H9 (cell line): ENCODE measurements around the gene RSAD2. TPM values are rescaled to one million over a fixed set of nuclear protein-coding genes. Genes with fewer than 3 reads are reported as not detected.
A peak's percentile ranks its signal among the peaks of the same experiment; 100 is the strongest.

Source experiments
- DNase-seq: peaks from one replicate; pipeline ENCODE4 v3.0.0-alpha.2; 2017
- H2AFZ ChIP-seq: one replicate; pipeline ENCODE4 v1.6.1; 2013; ENCODE audit warnings: mild to moderate bottlenecking, low read length, control low read depth, moderate library complexity
- H2AK5ac ChIP-seq: 2 replicates; pipeline ENCODE4 v1.6.1; 2013; ENCODE audit warnings: low read length, control low read depth, mixed read lengths; ENCODE audit not compliant: insufficient read length
- H2BK120ac ChIP-seq: one replicate; pipeline ENCODE4 v1.6.1; 2013; ENCODE audit warnings: low read depth, mild to moderate bottlenecking, low read length, control low read depth, inconsistent platforms; ENCODE audit not compliant: poor library complexity, severe bottlenecking
- H2BK12ac ChIP-seq: 2 replicates; pipeline ENCODE4 v1.6.1; 2013; ENCODE audit warnings: low read length, control low read depth, mixed read lengths, low read depth; ENCODE audit not compliant: insufficient read length
- H2BK15ac ChIP-seq: 2 replicates; pipeline ENCODE4 v1.6.1; 2013; ENCODE audit warnings: low read depth, low read length, control low read depth
- H2BK20ac ChIP-seq: one replicate; pipeline ENCODE4 v1.6.1; 2013; ENCODE audit warnings: low read depth, mild to moderate bottlenecking, low read length, control low read depth, inconsistent platforms; ENCODE audit not compliant: poor library complexity, severe bottlenecking
- H2BK5ac ChIP-seq: 2 replicates; pipeline ENCODE4 v1.6.1; 2013; ENCODE audit warnings: low read length, control low read depth, mixed read lengths; ENCODE audit not compliant: insufficient read length
- H3K14ac ChIP-seq: 2 replicates; pipeline ENCODE4 v1.6.1; 2013; ENCODE audit warnings: low read length, control low read depth; ENCODE audit not compliant: insufficient read depth
- H3K18ac ChIP-seq: 2 replicates; pipeline ENCODE4 v1.6.1; 2013; ENCODE audit warnings: low read depth, mild to moderate bottlenecking, mixed read lengths, low read length, control low read depth; ENCODE audit not compliant: insufficient read length
- H3K23ac ChIP-seq: 2 replicates; pipeline ENCODE4 v1.6.1; 2013; ENCODE audit warnings: low read length, control low read depth, mixed read lengths, low read depth; ENCODE audit not compliant: insufficient read length
- H3K23me2 ChIP-seq: 2 replicates; pipeline ENCODE4 v1.6.1; 2013; ENCODE audit warnings: low read depth, mild to moderate bottlenecking, mixed read lengths, low read length, control low read depth; ENCODE audit not compliant: insufficient read length, poor library complexity, severe bottlenecking
- H3K27ac ChIP-seq: 2 replicates; pipeline ENCODE4 v1.5.1; 2013; ENCODE audit warnings: low read length, control low read depth, mixed read lengths, low read depth; ENCODE audit not compliant: insufficient read length
- H3K27me3 ChIP-seq: 2 replicates; pipeline ENCODE4 v1.6.1; 2013; ENCODE audit warnings: low read length, control low read depth, inconsistent platforms; ENCODE audit not compliant: insufficient read depth
- H3K4ac ChIP-seq: 2 replicates; pipeline ENCODE4 v1.6.1; 2013; ENCODE audit warnings: low read depth, mild to moderate bottlenecking, control low read depth, inconsistent platforms, low read length, moderate library complexity
- H3K4me1 ChIP-seq: 2 replicates; pipeline ENCODE4 v1.6.1; 2013; ENCODE audit warnings: low read length, control low read depth, inconsistent platforms; ENCODE audit not compliant: insufficient read depth
- H3K4me2 ChIP-seq: 2 replicates; pipeline ENCODE4 v1.6.1; 2013; ENCODE audit warnings: low read length, control low read depth, mixed read lengths; ENCODE audit not compliant: insufficient read length, insufficient read depth
- H3K56ac ChIP-seq: 2 replicates; pipeline ENCODE4 v1.6.1; 2013; ENCODE audit warnings: low read depth, mild to moderate bottlenecking, mixed read lengths, low read length, control low read depth; ENCODE audit not compliant: insufficient read length
- H3K79me1 ChIP-seq: 2 replicates; pipeline ENCODE4 v1.6.1; 2013; ENCODE audit warnings: low read depth, mild to moderate bottlenecking, moderate library complexity, low read length, control low read depth, inconsistent platforms; ENCODE audit not compliant: insufficient read depth, poor library complexity, severe bottlenecking
- H3K79me2 ChIP-seq: 2 replicates; pipeline ENCODE4 v1.6.1; 2013; ENCODE audit warnings: low read length, control low read depth, inconsistent platforms; ENCODE audit not compliant: insufficient read depth
- H3K9ac ChIP-seq: 2 replicates; pipeline ENCODE4 v1.6.1; 2013; ENCODE audit warnings: low read length, control low read depth, mixed read lengths; ENCODE audit not compliant: insufficient read length; ENCODE audit errors: extremely low read depth
- H3K9me3 ChIP-seq: one replicate; pipeline ENCODE4 v1.6.1; 2013; ENCODE audit warnings: low read depth, low read length, inconsistent platforms; ENCODE audit not compliant: control insufficient read depth
- H3T11ph ChIP-seq: one replicate; pipeline ENCODE4 v1.6.1; 2013; ENCODE audit warnings: mild to moderate bottlenecking, low read length, control low read depth, inconsistent platforms
- H4K20me1 ChIP-seq: one replicate; pipeline ENCODE4 v1.6.1; 2013; ENCODE audit not compliant: control insufficient read depth, insufficient read length, insufficient read depth
- H4K5ac ChIP-seq: 2 replicates; pipeline ENCODE4 v1.6.1; 2013; ENCODE audit warnings: low read depth, mild to moderate bottlenecking, mixed read lengths, low read length, control low read depth; ENCODE audit not compliant: insufficient read length
- H4K8ac ChIP-seq: replicated peaks from 2 replicates; pipeline ENCODE4 v1.6.1; 2013; ENCODE audit warnings: low read length, control low read depth, mixed read lengths, low read depth; ENCODE audit not compliant: insufficient read length
- H4K91ac ChIP-seq: 2 replicates; pipeline ENCODE4 v1.6.1; 2013; ENCODE audit warnings: low read depth, mild to moderate bottlenecking, moderate library complexity, mixed read lengths, low read length, control low read depth; ENCODE audit not compliant: insufficient read length
- H3K27ac Mint-ChIP-seq, 3 experiments: 2 replicates in 2 of 3; 3 replicates in 1 of 3; pipeline ENCODE4 v1.8.0; 2020 to 2021; ENCODE audit warnings: mixed read lengths in 3 of 3, mild to moderate bottlenecking in 1 of 3, moderate library complexity in 1 of 3
- H3K27me3 Mint-ChIP-seq: 2 replicates; pipeline ENCODE4 v1.8.0; 2021; ENCODE audit warnings: low read depth, mild to moderate bottlenecking, moderate library complexity, mixed read lengths
- H3K36me3 Mint-ChIP-seq, 3 experiments: 2 replicates in 2 of 3; 3 replicates in 1 of 3; pipeline ENCODE4 v1.8.0; 2020 to 2021; ENCODE audit warnings: low read depth in 3 of 3, mixed read lengths in 3 of 3; ENCODE audit not compliant: insufficient read depth in 1 of 3
- H3K4me1 Mint-ChIP-seq, 2 experiments: 2 replicates each; pipeline ENCODE4 v1.8.0; 2020; ENCODE audit warnings: mixed read lengths in 2 of 2
- H3K4me3 Mint-ChIP-seq, 2 experiments: 2 replicates in 1 of 2; 3 replicates in 1 of 2; pipeline ENCODE4 v1.8.0; 2020 to 2021; ENCODE audit warnings: mild to moderate bottlenecking in 2 of 2, mixed read lengths in 2 of 2, moderate library complexity in 1 of 2
- H3K9me3 Mint-ChIP-seq, 2 experiments: 2 replicates in 1 of 2; 3 replicates in 1 of 2; pipeline ENCODE4 v1.8.0; 2020; ENCODE audit warnings: mild to moderate bottlenecking in 2 of 2, mixed read lengths in 2 of 2, moderate library complexity in 1 of 2
- CTCF ChIP-seq: fragments of 200-600 bp; sonication (generic); conservative IDR thresholded peaks from 3 replicates; pipeline ENCODE4 v1.8.0; 2021; ENCODE audit warnings: antibody characterized with exemption, mild to moderate bottlenecking
- whole genome bisulfite sequencing: extraction: QIAGEN DNeasy Blood & Tissue Kit; methylation state at CpG from one replicate; pipeline ENCODE4 v1.1.7; 2013; ENCODE audit warnings: missing lambda C conversion rate, low lambda C conversion rate, mixed read lengths; ENCODE audit not compliant: insufficient read length; ENCODE audit errors: extremely low coverage; 5-methylcytosine and 5-hydroxymethylcytosine counted together
- total RNA-seq: library from RNA; stranded (reverse); gene quantifications from 2 replicates; pipeline ENCODE4 v1.2.1, GENCODE V29; 2021

Gene RSAD2
- total RNA-seq, 1 experiment from 2014 or later: not detected

- Histone ChIP-seq H3K79me1 (no peaks in the 10 kb centered on the region), H3T11ph (no peak overlapping the region), H3K14ac (no peak overlapping the region; the same call in 1 of the 2 replicates), H4K91ac (no peak overlapping the region), H3K23ac (no peak overlapping the region), H2BK120ac (no peak overlapping the region), H3K4me2 (peak overlapping the region; percentile 95), H3K27ac (no peak overlapping the region), H3K9ac (no peak overlapping the region), H3K27me3 (peaks cover 9% of the 10 kb centered on the region), H3K56ac (no peak overlapping the region), H2BK15ac (no peak overlapping the region), H3K9me3 (no peaks in the 10 kb centered on the region), H4K20me1 (no peaks in the 10 kb centered on the region), H2BK20ac (no peak overlapping the region), H3K18ac (no peak overlapping the region), H4K5ac (no peak overlapping the region), H3K4me1 (no peaks in the 10 kb centered on the region), H2BK12ac (no peak overlapping the region), H2BK5ac (no peak overlapping the region), H2AK5ac (no peak overlapping the region), H4K8ac (no peak overlapping the region), H3K79me2 (no peaks in the 10 kb centered on the region), H3K4ac (no peak overlapping the region), H2AFZ (no peak overlapping the region), H3K23me2 (peaks cover 12% of the 10 kb centered on the region)
- Mint-ChIP-seq H3K27ac (no peak overlapping the region), H3K36me3 (peaks cover 4 to 8% (median 7%) of the 10 kb centered on the region in 3 experiments; a peak in 6 of 7 replicates), H3K27me3 (peaks cover 65% of the 10 kb centered on the region), H3K4me1 (peaks cover 7% of the 10 kb centered on the region in 2 experiments), H3K4me3 (peak overlapping the region; percentile 54 to 74; a peak in 4 of 5 replicates), H3K9me3 (peaks cover 6 to 7% of the 10 kb centered on the region in 2 experiments)
- peak; percentile 41 for DNase-seq
- no peak for TF ChIP-seq CTCF
- no CpG with 5 or more reads among the region's 37 CpGs for WGBS
Observed at GRCh38 chr2:6864923-6865345, 12.6 kb upstream of the RSAD2 start.
